PC-3 (cell line): Measurements from ENCODE around the gene BUD13. TPM values are rescaled to one million over a fixed set of nuclear protein-coding genes. Genes with fewer than 3 reads are reported as not detected.

ENCODE experiments used
- ATAC-seq: fragments of 200-7000 bp; cut with Tn5 transposase; 2 replicates; pipeline ENCODE4 v1.9.1; 2020; ENCODE audit warnings: mild to moderate bottlenecking, moderate library complexity
- BruUV-seq: library from RNA; stranded (reverse); fragments of 400-500 nt; replicated peaks from 2 replicates; lab custom pipeline; 2021; lab: Mats Ljungman, UMichigan
- CTCF ChIA-PET: fragments of 300-600 bp; sonication (Branson Sonifier 250); formaldehyde crosslinking; loops from one replicate; lab custom pipeline; 2022; ENCODE audit warnings: antibody characterized with exemption; lab: Charles Lee
- POLR2A ChIA-PET: fragments of 300-600 bp; sonication (Branson Sonifier 250); formaldehyde crosslinking; loops from one replicate; lab custom pipeline; 2022; ENCODE audit warnings: antibody characterized with exemption; ENCODE audit not compliant: unreplicated experiment; lab: Charles Lee
- DNase-seq: peaks from one replicate; pipeline ENCODE4 v3.0.0-alpha.2; 2015
- H2AFZ ChIP-seq: fragments of 300-600 bp; sonication (generic); 2 replicates; pipeline ENCODE4 v1.6.0; 2016; ENCODE audit warnings: antibody characterized with exemption, low read length
- H3F3A ChIP-seq: fragments of 300-600 bp; sonication (generic); one replicate; pipeline ENCODE4 v1.6.0; 2017; ENCODE audit warnings: antibody characterized with exemption, low read length, control low read depth, mild to moderate bottlenecking; ENCODE audit not compliant: unreplicated experiment
- H3K27ac ChIP-seq: fragments of 300-600 bp; sonication (generic); 2 replicates; pipeline ENCODE4 v1.5.1; 2016; ENCODE audit warnings: mild to moderate bottlenecking, low read length
- H3K27me3 ChIP-seq: fragments of 300-600 bp; sonication (generic); 2 replicates; pipeline ENCODE4 v1.6.1; 2016; ENCODE audit warnings: low read length, mixed read lengths
- H3K36me3 ChIP-seq: fragments of 300-600 bp; sonication (generic); 2 replicates; pipeline ENCODE4 v1.6.1; 2016; ENCODE audit warnings: low read depth, mixed run types, low read length, mixed read lengths
- H3K4me1 ChIP-seq: fragments of 300-600 bp; sonication (generic); 2 replicates; pipeline ENCODE4 v1.5.1; 2016; ENCODE audit warnings: low read length; ENCODE audit not compliant: insufficient read depth
- H3K4me2 ChIP-seq: fragments of 300-600 bp; sonication (generic); 2 replicates; pipeline ENCODE4 v1.6.0; 2016; ENCODE audit warnings: low read length
- H3K4me3 ChIP-seq: fragments of 300-600 bp; sonication (generic); 2 replicates; pipeline ENCODE4 v1.5.1; 2016; ENCODE audit warnings: mild to moderate bottlenecking, low read length, mixed read lengths
- H3K79me2 ChIP-seq: fragments of 300-600 bp; sonication (generic); 2 replicates; pipeline ENCODE4 v1.6.1; 2017; ENCODE audit warnings: low read length, mixed read lengths
- H3K9ac ChIP-seq: fragments of 300-600 bp; sonication (generic); 2 replicates; pipeline ENCODE4 v1.6.0; 2016; ENCODE audit warnings: mild to moderate bottlenecking, low read length
- H3K9me2 ChIP-seq: fragments of 300-600 bp; sonication (generic); replicated peaks from 2 replicates; pipeline ENCODE4 v1.6.1; 2016; ENCODE audit warnings: mixed run types, low read length, mixed read lengths
- H3K9me3 ChIP-seq: fragments of 300-600 bp; sonication (generic); 2 replicates; pipeline ENCODE4 v1.6.1; 2016; ENCODE audit warnings: low read length, mixed read lengths
- H4K20me1 ChIP-seq: fragments of 300-600 bp; sonication (generic); 2 replicates; pipeline ENCODE4 v1.6.1; 2016; ENCODE audit warnings: low read length, mixed read lengths
- CTCF ChIP-seq: fragments of 300-600 bp; sonication (generic); conservative IDR thresholded peaks from 2 replicates; pipeline ENCODE4 v1.5.1; 2017; ENCODE audit warnings: antibody characterized with exemption, low read depth, mild to moderate bottlenecking, low read length
- EZH2 ChIP-seq: fragments of 300-600 bp; sonication (generic); IDR thresholded peaks from one replicate; pipeline ENCODE4 v1.6.1; 2017; ENCODE audit warnings: antibody characterized with exemption, mild to moderate bottlenecking, low read length; ENCODE audit not compliant: unreplicated experiment
- EZH2phosphoT487 ChIP-seq: fragments of 300-600 bp; sonication (generic); IDR thresholded peaks from 2 replicates; pipeline ENCODE4 v1.6.1; 2018; ENCODE audit warnings: mild to moderate bottlenecking, antibody characterized with exemption, low read length, borderline replicate concordance
- intact Hi-C: fragments of 100-400 bp; cut with micrococcal nuclease; formaldehyde crosslinking; loops from 2 replicates; pipeline ENCODE4 v1.9.0; 2023
- total RNA-seq: library from RNA; depleted of rRNA; stranded (reverse); fragments of >200 nt; gene quantifications from 2 replicates; pipeline ENCODE4 v1.2.3, GENCODE V29; 2014

The BUD13 gene
- total RNA-seq, 1 experiment from 2014 or later, result 28.9 TPM

GRCh38 chr11:116731097-116731761 is 41.6 kb downstream of the BUD13 start:
- H3K4me3 ChIP-seq, result no peak overlapping the region
- H3K4me2 ChIP-seq, result no peak overlapping the region
- ATAC-seq, result no peak
- no peaks in the 10 kb centered on the region for H3K79me2 ChIP-seq
- no peaks in the 10 kb centered on the region for H4K20me1 ChIP-seq
- no TSS peak for BruUV-seq
- H3K9me3 ChIP-seq, result no peaks in the 10 kb centered on the region
- CTCF ChIA-PET, result no interaction called here
- H3K9ac ChIP-seq, result no peak overlapping the region
- H3K9me2 ChIP-seq, result no peaks in the 10 kb centered on the region
- H3K4me1 ChIP-seq, result no peaks in the 10 kb centered on the region
- intact Hi-C loops, result no loop called here
- POLR2A ChIA-PET, result interaction anchor here (0.6 kb wide), 1 partner anchor 43 kb away, joined by 3 read pairs; no protein-coding TSS in a partner anchor
- no peaks in the 10 kb centered on the region for H3F3A ChIP-seq
- DNase-seq, result peak; percentile 13
- H3K27ac ChIP-seq, result no peak overlapping the region
- H2AFZ ChIP-seq, result no peak overlapping the region
- TF ChIP-seq EZH2, result no peak
- TF ChIP-seq CTCF, result no peak; the same call in 1 of the 2 replicates
- TF ChIP-seq EZH2phosphoT487, result no peak
- no peaks in the 10 kb centered on the region for H3K27me3 ChIP-seq
- no peaks in the 10 kb centered on the region for H3K36me3 ChIP-seq

- Histone ChIP-seq H3K4me3 (no peak overlapping the region), H2AFZ (no peak overlapping the region), H4K20me1 (no peaks in the 10 kb centered on the region), H3K27ac (no peak overlapping the region), H3K79me2 (no peaks in the 10 kb centered on the region), H3F3A (no peaks in the 10 kb centered on the region), H3K4me1 (no peaks in the 10 kb centered on the region), H3K9me2 (no peaks in the 10 kb centered on the region), H3K9ac (no peak overlapping the region), H3K36me3 (no peaks in the 10 kb centered on the region), H3K4me2 (no peak overlapping the region), H3K27me3 (no peaks in the 10 kb centered on the region), H3K9me3 (no peaks in the 10 kb centered on the region)
- intact Hi-C loops, result no loop called here
- TF ChIP-seq EZH2phosphoT487, result no peak
- TF ChIP-seq CTCF, result no peak
- no peak for TF ChIP-seq EZH2
- BruUV-seq, result no TSS peak
- ChIA-PET CTCF (no interaction called here), POLR2A (interaction anchor here (0.6 kb wide), 1 partner anchor 44 kb away, joined by 3 read pairs; no protein-coding TSS in a partner anchor)
- DNase-seq, result no peak
- ATAC-seq, result no peak
Measured at GRCh38 chr11:116730601-116731000, 42.2 kb downstream of the BUD13 start.

- H3K9me3 ChIP-seq, result no peaks in the 10 kb centered on the region
- no peak for ATAC-seq
- H3K4me2 ChIP-seq, result no peak overlapping the region
- POLR2A ChIA-PET, result no interaction called here
- H3F3A ChIP-seq, result no peaks in the 10 kb centered on the region
- BruUV-seq, result no TSS peak
- no peaks in the 10 kb centered on the region for H3K79me2 ChIP-seq
- H3K4me1 ChIP-seq, result no peaks in the 10 kb centered on the region
- intact Hi-C loops, result no loop called here
- H3K36me3 ChIP-seq, result no peaks in the 10 kb centered on the region
- H3K27me3 ChIP-seq, result no peaks in the 10 kb centered on the region
- no peaks in the 10 kb centered on the region for H3K9me2 ChIP-seq
- DNase-seq, result no peak
- no peak overlapping the region for H3K27ac ChIP-seq
- no peak overlapping the region for H3K4me3 ChIP-seq
- H3K9ac ChIP-seq, result no peak overlapping the region
- H2AFZ ChIP-seq, result no peak overlapping the region
- CTCF ChIA-PET, result no interaction called here
- TF ChIP-seq EZH2phosphoT487, result no peak
- TF ChIP-seq CTCF, result no peak
- TF ChIP-seq EZH2, result no peak
- no peaks in the 10 kb centered on the region for H4K20me1 ChIP-seq
Measured at GRCh38 chr11:116730241-116730561, 42.6 kb downstream of the BUD13 start.
